ENCODE data around the gene TTC34.

DNA sequence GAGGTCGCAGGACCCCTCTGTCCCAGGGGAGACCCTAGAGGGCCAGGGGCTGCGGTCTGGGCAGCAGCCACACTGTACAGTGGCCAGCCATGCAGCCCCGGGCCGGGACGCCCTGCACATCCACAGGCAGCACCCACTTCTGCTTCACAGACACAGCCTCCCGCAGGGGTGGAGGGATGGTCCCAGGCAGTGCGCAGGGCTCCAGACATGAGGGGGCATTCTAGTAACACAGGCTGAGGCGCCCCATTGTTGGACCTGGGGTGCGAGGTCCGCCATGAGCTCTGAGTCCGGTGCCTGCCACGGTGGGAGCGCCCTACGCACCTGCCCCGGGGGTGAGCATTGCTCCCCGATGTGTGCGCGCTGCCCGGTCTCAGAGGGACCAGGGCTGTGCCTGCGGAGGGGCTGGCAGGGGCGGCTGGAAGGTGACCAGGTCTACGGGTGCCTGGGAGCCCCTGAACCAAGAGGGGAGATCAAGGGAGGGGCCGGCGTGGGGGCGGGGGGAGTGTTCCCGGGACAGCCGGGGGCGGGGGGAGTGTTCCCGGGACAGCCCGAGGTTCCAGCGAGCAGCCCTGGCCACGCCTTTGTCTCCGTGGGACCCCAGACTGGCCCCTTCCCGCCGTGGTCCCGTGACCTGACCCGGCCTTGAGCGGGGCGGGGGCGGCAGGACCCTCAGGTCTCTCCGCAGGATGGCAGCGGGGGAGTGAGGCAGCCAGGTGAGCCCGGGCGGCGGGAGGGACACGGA, 173.1 kb downstream of the TTC34 start:
- TF ChIP-seq, protein P1, sequence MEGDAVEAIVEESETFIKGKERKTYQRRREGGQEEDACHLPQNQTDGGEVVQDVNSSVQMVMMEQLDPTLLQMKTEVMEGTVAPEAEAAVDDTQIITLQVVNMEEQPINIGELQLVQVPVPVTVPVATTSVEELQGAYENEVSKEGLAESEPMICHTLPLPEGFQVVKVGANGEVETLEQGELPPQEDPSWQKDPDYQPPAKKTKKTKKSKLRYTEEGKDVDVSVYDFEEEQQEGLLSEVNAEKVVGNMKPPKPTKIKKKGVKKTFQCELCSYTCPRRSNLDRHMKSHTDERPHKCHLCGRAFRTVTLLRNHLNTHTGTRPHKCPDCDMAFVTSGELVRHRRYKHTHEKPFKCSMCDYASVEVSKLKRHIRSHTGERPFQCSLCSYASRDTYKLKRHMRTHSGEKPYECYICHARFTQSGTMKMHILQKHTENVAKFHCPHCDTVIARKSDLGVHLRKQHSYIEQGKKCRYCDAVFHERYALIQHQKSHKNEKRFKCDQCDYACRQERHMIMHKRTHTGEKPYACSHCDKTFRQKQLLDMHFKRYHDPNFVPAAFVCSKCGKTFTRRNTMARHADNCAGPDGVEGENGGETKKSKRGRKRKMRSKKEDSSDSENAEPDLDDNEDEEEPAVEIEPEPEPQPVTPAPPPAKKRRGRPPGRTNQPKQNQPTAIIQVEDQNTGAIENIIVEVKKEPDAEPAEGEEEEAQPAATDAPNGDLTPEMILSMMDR (IDR thresholded peaks at IDR 0.05), result no peak
- TF ChIP-seq ZNF263 (CRISPR knock-in tag; IDR thresholded peaks at IDR 0.05; ENCODE audit: low read depth) (no peak), IRF2 (CRISPR knock-in tag; IDR thresholded peaks at IDR 0.05; ENCODE audit: borderline replicate concordance, low read depth) (no peak), TCF7 (CRISPR knock-in tag; IDR thresholded peaks at IDR 0.05; ENCODE audit: low read depth) (no peak)
